Natural killer cell (primary cell): ENCODE results near the gene GASK1A. TPM values are rescaled to one million over a fixed set of nuclear protein-coding genes. Genes with fewer than 3 reads are reported as not detected.

Source experiments
- ATAC-seq, 3 donors: fragments of 150-1000 bp in 2 of 3; fragments of 200-7000 bp in 1 of 3; cut with Tn5 transposase; 1 replicate in 1 of 3; 2 replicates in 2 of 3; pipeline ENCODE4 v1.10.0; 2021; ENCODE audit warnings: mild to moderate bottlenecking in 2 of 3, moderate library complexity in 2 of 3
- DNase-seq, 2 donors: peaks; one replicate each; pipeline versions ENCODE4 v3.0.0 to v3.0.0-alpha.2; 2013 to 2021; ENCODE audit warnings: mixed read lengths in 1 of 2
- H3K27ac ChIP-seq: one replicate; pipeline ENCODE4 v1.5.1; 2013; ENCODE audit warnings: mild to moderate bottlenecking, low read length
- H3K27me3 ChIP-seq: one replicate; pipeline ENCODE4 v1.6.1; 2013; ENCODE audit warnings: low read length; ENCODE audit not compliant: control insufficient read depth, insufficient read depth
- H3K36me3 ChIP-seq: one replicate; pipeline ENCODE4 v1.6.1; 2013; ENCODE audit warnings: low read length; ENCODE audit not compliant: control insufficient read depth, insufficient read depth
- H3K4me1 ChIP-seq: one replicate; pipeline ENCODE4 v1.6.1; 2013; ENCODE audit warnings: low read length; ENCODE audit not compliant: control insufficient read depth, insufficient read depth
- H3K4me3 ChIP-seq: one replicate; pipeline ENCODE4 v1.5.1; 2013; ENCODE audit warnings: low read length
- H3K9me3 ChIP-seq: one replicate; pipeline ENCODE4 v1.6.1; 2013; ENCODE audit warnings: low read length; ENCODE audit not compliant: control insufficient read depth, insufficient read depth
- H3K27ac Mint-ChIP-seq, 2 donors: one replicate each; pipeline ENCODE4 v1.8.0; 2022; ENCODE audit warnings: mild to moderate bottlenecking in 2 of 2, mixed read lengths in 2 of 2, moderate library complexity in 1 of 2
- H3K27me3 Mint-ChIP-seq, 2 donors: one replicate each; pipeline ENCODE4 v1.8.0; 2022; ENCODE audit warnings: low read depth in 2 of 2, mixed read lengths in 2 of 2
- H3K36me3 Mint-ChIP-seq: one replicate; pipeline ENCODE4 v1.8.0; 2022; ENCODE audit warnings: mixed read lengths
- H3K4me1 Mint-ChIP-seq, 2 donors: one replicate each; pipeline ENCODE4 v1.8.0; 2022; ENCODE audit warnings: mixed read lengths in 2 of 2
- H3K4me3 Mint-ChIP-seq: one replicate; pipeline ENCODE4 v1.8.0; 2022; ENCODE audit warnings: mild to moderate bottlenecking, moderate library complexity, mixed read lengths
- H3K9me3 Mint-ChIP-seq, 2 donors: one replicate each; pipeline ENCODE4 v1.8.0; 2022; ENCODE audit warnings: mixed read lengths in 2 of 2
- CTCF ChIP-seq: fragments of 200-600 bp; IDR thresholded peaks from one replicate; pipeline ENCODE4 v1.8.0; 2022; ENCODE audit warnings: antibody characterized with exemption
- WGBS: methylation state at CpG from one replicate; pipeline ENCODE4 v1.1.7; 2013; ENCODE audit warnings: missing lambda C conversion rate; ENCODE audit not compliant: insufficient coverage; 5-methylcytosine and 5-hydroxymethylcytosine counted together
- intact Hi-C: fragments of 100-400 bp; cut with micrococcal nuclease; formaldehyde crosslinking; loops from one replicate; pipeline ENCODE4 v1.14.2; 2022
- total RNA-seq, 4 donors: library from RNA; stranded (reverse); fragments of 120-200 nt in 1 of 4; gene quantifications; one replicate each; pipeline versions ENCODE4 v1.2.3 to v1.2.4, GENCODE V29; 2013 to 2022

The GASK1A gene
- total RNA-seq, 3 donors from 2014 or later (not counting 1 experiment from before 2014, with no cell fraction given) = 0.12 to 0.34 TPM; not detected in 1

DNA sequence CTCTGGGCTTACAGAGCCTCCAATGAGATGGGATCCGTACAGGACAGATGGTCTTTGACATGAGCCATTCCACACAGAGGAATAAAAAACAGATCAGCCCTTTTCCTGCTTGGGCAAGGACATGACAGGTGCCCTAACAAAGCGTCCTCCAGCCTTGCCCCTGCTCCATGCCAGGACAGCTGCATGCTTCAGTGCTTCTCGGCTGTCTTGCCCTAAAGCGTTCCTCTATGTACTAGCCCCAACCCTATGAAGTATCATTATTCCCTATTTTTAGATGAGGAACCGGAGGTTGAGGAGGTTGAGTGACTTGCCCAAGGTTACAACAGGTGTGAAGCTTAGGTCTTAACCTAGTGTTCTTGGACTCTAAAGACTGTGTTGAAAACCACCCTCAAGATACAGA is 116.3 kb downstream of the GASK1A start:
- intact Hi-C loops = no loop called here
- Mint-ChIP-seq H3K36me3 (no peaks in the 10 kb centered on the region), H3K27me3 (no peaks in the 10 kb centered on the region), H3K4me3 (no peak overlapping the region), H3K4me1 (peaks cover 9 to 14% of the 10 kb centered on the region in 2 donors), H3K9me3 (no peaks in the 10 kb centered on the region), H3K27ac (no peak overlapping the region)
- Histone ChIP-seq H3K9me3 (no peaks in the 10 kb centered on the region), H3K4me3 (no peak overlapping the region), H3K4me1 (no peaks in the 10 kb centered on the region), H3K27me3 (no peaks in the 10 kb centered on the region), H3K27ac (no peak overlapping the region), H3K36me3 (no peaks in the 10 kb centered on the region)
- ATAC-seq = no peak
- no peak for TF ChIP-seq CTCF
- DNase-seq = no peak
- 94% methylated on average over 4 of the region's 5 CpGs for WGBS

- no peak for TF ChIP-seq CTCF
- intact Hi-C loops = no loop called here
- H3K9me3 ChIP-seq = no peaks in the 10 kb centered on the region
- H3K4me3 ChIP-seq = no peak overlapping the region
- DNase-seq (no peak), ATAC-seq (no peak)
- no peaks in the 10 kb centered on the region for H3K4me1 ChIP-seq
- no peaks in the 10 kb centered on the region for H3K36me3 ChIP-seq
- WGBS = 86% methylated on average over 3 of the region's 3 CpGs
- Mint-ChIP-seq H3K9me3 (no peaks in the 10 kb centered on the region), H3K36me3 (no peaks in the 10 kb centered on the region), H3K27ac (no peak overlapping the region), H3K4me1 (peaks cover 7 to 10% of the 10 kb centered on the region in 2 donors), H3K4me3 (no peak overlapping the region), H3K27me3 (no peaks in the 10 kb centered on the region)
- no peak overlapping the region for H3K27ac ChIP-seq
- no peaks in the 10 kb centered on the region for H3K27me3 ChIP-seq
These were observed 117.7 kb downstream of the GASK1A start for GRCh38 chr3:43096761-43097160.

- Mint-ChIP-seq H3K27me3 (no peaks in the 10 kb centered on the region), H3K9me3 (no peaks in the 10 kb centered on the region), H3K27ac (no peak overlapping the region), H3K4me3 (no peak overlapping the region), H3K36me3 (no peaks in the 10 kb centered on the region), H3K4me1 (peaks cover 7 to 8% of the 10 kb centered on the region in 2 donors)
- TF ChIP-seq CTCF = no peak
- 88% methylated on average over 4 of the region's 5 CpGs for WGBS
- DNase-seq (no peak), ATAC-seq (no peak)
- no peaks in the 10 kb centered on the region for H3K36me3 ChIP-seq
- no peaks in the 10 kb centered on the region for H3K27me3 ChIP-seq
- H3K4me1 ChIP-seq = no peaks in the 10 kb centered on the region
- H3K27ac ChIP-seq = no peak overlapping the region
- H3K4me3 ChIP-seq = no peak overlapping the region
- no peaks in the 10 kb centered on the region for H3K9me3 ChIP-seq
- intact Hi-C loops = no loop called here
These were observed 118.4 kb downstream of the GASK1A start for GRCh38 chr3:43097400-43098080.

DNA sequence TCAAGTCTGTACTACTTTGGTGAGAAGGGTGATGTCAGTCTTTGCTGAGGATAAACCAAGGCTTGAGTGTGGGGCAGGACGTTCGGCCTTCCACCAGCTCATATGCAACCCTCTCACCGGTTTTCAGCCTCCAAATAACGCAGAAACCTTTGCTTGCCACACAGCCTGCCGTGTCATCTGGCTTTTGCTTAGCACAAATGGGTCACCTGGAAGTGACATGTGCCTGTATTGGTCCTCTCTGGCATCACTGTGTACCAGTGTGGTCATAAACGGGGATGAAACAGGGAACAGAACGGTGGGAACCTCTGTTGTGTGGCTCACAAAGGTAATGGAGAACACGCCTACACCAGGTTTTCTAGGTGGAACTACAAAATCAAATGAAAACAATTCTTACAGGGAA is 119.7 kb downstream of the GASK1A start:
- no peaks in the 10 kb centered on the region for H3K4me1 ChIP-seq
- Mint-ChIP-seq H3K4me3 (no peak overlapping the region), H3K27me3 (no peaks in the 10 kb centered on the region), H3K4me1 (peaks cover 8 to 12% of the 10 kb centered on the region in 2 donors), H3K9me3 (no peaks in the 10 kb centered on the region), H3K27ac (no peak overlapping the region), H3K36me3 (no peaks in the 10 kb centered on the region)
- no peak overlapping the region for H3K4me3 ChIP-seq
- ATAC-seq (no peak), DNase-seq (no peak)
- intact Hi-C loops = no loop called here
- no peaks in the 10 kb centered on the region for H3K27me3 ChIP-seq
- TF ChIP-seq CTCF = no peak
- H3K27ac ChIP-seq = no peak overlapping the region
- H3K9me3 ChIP-seq = no peaks in the 10 kb centered on the region
- no peaks in the 10 kb centered on the region for H3K36me3 ChIP-seq
- 95% methylated on average over 8 of the region's 8 CpGs for WGBS
